ENCODE data around the gene LARP4.
"Not testable (repeated sequence)": the region's sequence is repeated elsewhere in the genome, so short reads cannot be mapped to it uniquely, and the experiment has no call there.

LARP4 gene

DNA sequence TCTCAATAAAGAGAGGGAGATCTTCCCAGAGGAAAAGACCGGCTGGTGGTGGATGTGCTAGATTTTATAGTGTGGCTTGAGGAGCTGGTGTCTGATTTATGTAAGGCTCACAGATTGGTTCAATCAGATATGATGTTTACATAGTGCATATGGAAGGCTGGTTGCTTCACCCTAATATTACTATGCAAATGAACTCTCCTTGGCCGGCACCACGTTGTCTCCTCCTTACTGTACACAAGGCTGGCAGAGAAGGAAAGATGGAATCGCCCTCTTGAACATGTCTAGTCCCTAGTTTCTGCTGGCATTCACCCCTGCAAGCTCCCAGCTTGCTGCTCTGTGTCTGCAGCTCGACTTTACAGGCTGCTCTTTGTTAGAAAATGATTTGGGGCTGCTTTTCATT lies 13.2 kb upstream of the LARP4 start:
- peak overlapping the region; percentile 52 for H2AFZ ChIP-seq (ENCODE audit: low read depth, low read length)
- H3K27me3 ChIP-seq (ENCODE audit: insufficient read depth, low read length), result no peaks in the 10 kb centered on the region
- no peaks in the 10 kb centered on the region for H3K9me3 ChIP-seq (ENCODE audit: low read length)
- no peaks in the 10 kb centered on the region for H3K36me3 ChIP-seq (ENCODE audit: insufficient read depth, low read length)
- no peaks in the 10 kb centered on the region for H3K4me1 ChIP-seq (ENCODE audit: insufficient read depth, low read length)
- no peak overlapping the region for H3K4me3 ChIP-seq (ENCODE audit: low read length)

DNA sequence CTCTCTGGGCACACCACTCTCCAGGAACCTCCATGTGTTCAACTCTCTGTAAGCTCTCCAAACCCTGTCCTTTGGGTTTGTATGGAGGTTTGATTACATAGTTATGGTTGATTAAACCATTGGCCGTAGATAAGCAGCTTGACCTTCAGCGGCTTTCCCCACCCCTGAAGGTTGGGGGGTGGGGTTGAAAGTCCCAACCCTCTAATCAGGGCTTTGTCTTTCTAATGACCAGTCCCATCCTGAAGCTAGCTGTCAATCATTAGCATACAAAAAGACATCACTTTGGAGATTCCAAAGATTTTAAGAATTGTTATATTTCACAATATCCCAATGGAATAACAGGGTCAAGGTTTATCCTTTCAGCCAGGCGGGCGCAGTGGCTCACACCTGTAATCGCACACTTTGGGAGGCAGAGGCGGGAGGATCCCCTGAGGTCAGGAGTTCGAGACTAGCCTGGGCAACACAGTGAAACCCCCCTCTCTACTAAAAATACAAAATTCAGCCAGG lies 12.7 kb upstream of the LARP4 start:
- Histone ChIP-seq H3K9me3 (ENCODE audit: low read length) (no peaks in the 10 kb centered on the region), H2AFZ (ENCODE audit: low read depth, low read length) (peak overlapping the region; percentile 52), H3K4me1 (ENCODE audit: insufficient read depth, low read length) (no peaks in the 10 kb centered on the region), H3K4me3 (ENCODE audit: low read length) (no peak overlapping the region), H3K27me3 (ENCODE audit: insufficient read depth, low read length) (no peaks in the 10 kb centered on the region), H3K36me3 (ENCODE audit: insufficient read depth, low read length) (no peaks in the 10 kb centered on the region)

DNA sequence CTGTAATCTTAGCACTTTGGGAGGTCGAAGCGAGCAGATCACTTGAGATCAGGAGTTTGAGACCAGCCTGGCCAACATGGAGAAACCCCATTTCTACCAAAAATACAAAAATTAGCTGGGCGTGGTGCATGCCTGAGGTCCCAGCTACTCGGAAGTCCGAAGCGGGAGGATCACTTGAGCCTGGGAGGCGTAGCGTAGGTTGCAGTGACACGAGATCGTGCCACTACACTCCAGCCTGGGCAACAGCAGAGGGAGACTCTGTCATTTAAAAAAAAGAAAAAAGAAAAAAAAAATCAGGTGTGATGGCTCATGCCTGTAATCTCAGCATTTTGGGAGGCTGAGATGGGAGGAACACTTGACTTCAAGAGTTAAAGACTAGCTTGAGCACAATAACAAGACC lies 11.9 kb upstream of the LARP4 start:
- H3K9me3 ChIP-seq (ENCODE audit: low read length); H3K36me3 ChIP-seq (ENCODE audit: insufficient read depth, low read length); H3K27me3 ChIP-seq (ENCODE audit: insufficient read depth, low read length); H3K4me1 ChIP-seq (ENCODE audit: insufficient read depth, low read length); H2AFZ ChIP-seq (ENCODE audit: low read depth, low read length); H3K4me3 ChIP-seq (ENCODE audit: low read length): not testable (repeated sequence)

DNA sequence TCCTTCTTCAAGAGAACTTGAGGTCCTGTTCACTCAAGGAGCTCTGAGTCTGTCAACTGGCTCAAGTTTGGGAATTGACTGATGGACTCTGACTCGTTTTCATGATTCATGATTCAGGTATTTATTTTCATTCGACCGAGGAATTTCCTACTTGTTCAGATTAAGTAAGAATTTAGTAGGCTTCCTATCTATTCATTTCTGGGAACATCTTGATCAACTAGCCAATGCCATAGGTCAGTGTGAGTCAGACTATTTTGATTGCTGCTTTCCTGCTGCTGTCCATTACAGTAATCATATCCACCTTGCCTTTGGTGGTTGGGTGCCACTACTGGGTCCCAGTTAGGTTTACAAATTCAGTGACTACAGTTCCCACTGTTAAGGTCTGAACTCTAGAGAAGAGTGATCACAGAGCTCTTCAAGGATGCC lies 10.4 kb upstream of the LARP4 start:
- H3K9me3 ChIP-seq (ENCODE audit: low read length), result no peaks in the 10 kb centered on the region
- H3K36me3 ChIP-seq (ENCODE audit: insufficient read depth, low read length), result no peaks in the 10 kb centered on the region
- no peak overlapping the region for H3K4me3 ChIP-seq (ENCODE audit: low read length)
- H2AFZ ChIP-seq (ENCODE audit: low read depth, low read length), result no peak overlapping the region
- H3K27me3 ChIP-seq (ENCODE audit: insufficient read depth, low read length), result no peaks in the 10 kb centered on the region
- no peaks in the 10 kb centered on the region for H3K4me1 ChIP-seq (ENCODE audit: insufficient read depth, low read length)

DNA sequence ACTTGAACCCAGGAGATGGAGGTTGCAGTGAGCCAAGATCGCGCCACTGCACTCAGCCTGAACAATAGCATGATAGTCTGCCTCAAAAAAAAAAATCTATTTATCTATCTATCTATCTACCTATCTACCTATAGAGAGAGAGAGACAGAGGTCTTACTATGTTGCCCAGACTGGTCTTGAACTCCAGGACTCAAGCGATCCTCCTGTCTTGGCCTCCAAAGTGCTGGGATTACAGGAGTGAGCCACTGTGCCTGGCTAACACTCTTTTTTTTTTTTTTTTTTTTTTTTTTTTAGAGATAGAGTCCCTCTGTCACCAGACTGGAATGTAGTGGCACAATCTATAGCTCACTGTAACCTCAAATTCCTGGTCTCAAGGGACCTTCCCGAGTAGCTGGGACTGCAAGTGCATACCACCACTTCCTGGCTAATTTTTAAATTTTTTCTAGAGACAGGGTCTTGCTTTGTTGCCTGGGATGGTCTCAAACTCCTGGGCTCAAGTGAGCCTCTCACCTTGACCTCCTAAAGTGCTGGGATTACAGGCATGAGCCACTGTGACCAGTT lies 6.1 kb upstream of the LARP4 start:
- no peak overlapping the region for H2AFZ ChIP-seq (ENCODE audit: low read depth, low read length)
- no peaks in the 10 kb centered on the region for H3K9me3 ChIP-seq (ENCODE audit: low read length)
- H3K36me3 ChIP-seq (ENCODE audit: insufficient read depth, low read length), result no peaks in the 10 kb centered on the region

DNA sequence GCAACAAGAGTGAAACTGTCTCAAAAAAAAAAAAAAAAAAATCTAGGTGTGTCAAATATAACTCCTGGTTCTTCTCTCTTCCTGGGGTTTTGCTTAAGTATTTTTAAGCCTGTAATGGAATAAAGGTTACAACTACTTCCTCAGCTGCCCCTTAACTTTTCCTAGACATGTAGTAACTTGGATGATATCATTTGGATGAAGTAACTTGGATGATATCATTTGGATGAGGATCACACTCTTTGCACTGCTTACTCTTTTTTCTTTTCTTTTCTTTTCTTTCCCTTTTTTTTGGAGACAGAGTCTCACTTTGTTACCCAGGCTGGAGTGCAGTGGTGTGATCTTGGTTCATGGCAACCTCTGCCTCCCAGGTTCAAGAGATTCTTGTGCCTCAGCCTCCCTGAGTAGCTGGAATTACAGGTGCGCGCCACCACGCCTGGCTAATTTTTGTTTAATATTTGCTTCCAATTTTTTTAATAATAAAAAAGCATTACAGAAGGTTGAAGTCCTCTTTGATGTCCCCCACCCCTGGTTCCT lies 3.5 kb upstream of the LARP4 start:
- H3K4me1 ChIP-seq (ENCODE audit: insufficient read depth, low read length), result peaks cover 3% of the 10 kb centered on the region
- no peaks in the 10 kb centered on the region for H3K36me3 ChIP-seq (ENCODE audit: insufficient read depth, low read length)
- H3K27me3 ChIP-seq (ENCODE audit: insufficient read depth, low read length), result no peaks in the 10 kb centered on the region
- H3K4me3 ChIP-seq (ENCODE audit: low read length), result no peak overlapping the region
- H2AFZ ChIP-seq (ENCODE audit: low read depth, low read length), result no peak overlapping the region
- no peaks in the 10 kb centered on the region for H3K9me3 ChIP-seq (ENCODE audit: low read length)

More for the DNA sequence above, 6.1 kb upstream of the LARP4 start:
- H3K4me3 ChIP-seq (ENCODE audit: low read length), result no peak overlapping the region
- no peaks in the 10 kb centered on the region for H3K27me3 ChIP-seq (ENCODE audit: insufficient read depth, low read length)
- no peaks in the 10 kb centered on the region for H3K4me1 ChIP-seq (ENCODE audit: insufficient read depth, low read length)

DNA sequence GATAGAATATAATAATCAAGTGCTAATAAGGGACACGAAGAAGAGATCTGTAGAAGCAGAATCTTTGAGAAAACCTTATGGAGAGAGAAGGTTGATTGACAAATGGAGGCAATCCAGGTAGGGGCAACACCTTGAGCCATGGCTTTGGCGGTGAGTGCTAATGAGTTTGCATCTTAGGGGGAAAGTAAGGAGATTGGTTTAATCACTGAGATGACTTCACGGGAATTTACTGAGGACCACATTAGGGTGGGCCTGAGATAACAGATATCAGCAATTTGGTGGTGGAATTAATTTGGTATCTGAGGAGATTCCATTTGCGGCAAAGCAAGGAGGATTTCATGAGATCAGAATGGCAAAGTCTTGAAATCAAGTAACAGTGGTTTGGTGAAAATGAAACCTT lies 1.8 kb upstream of the LARP4 start:
- H3K9me3 ChIP-seq (ENCODE audit: low read length), result no peaks in the 10 kb centered on the region
- peaks cover 15% of the 10 kb centered on the region for H3K4me1 ChIP-seq (ENCODE audit: insufficient read depth, low read length)
- H3K27me3 ChIP-seq (ENCODE audit: insufficient read depth, low read length), result no peaks in the 10 kb centered on the region
- no peak overlapping the region for H2AFZ ChIP-seq (ENCODE audit: low read depth, low read length)
- H3K4me3 ChIP-seq (ENCODE audit: low read length), result no peak overlapping the region
- no peaks in the 10 kb centered on the region for H3K36me3 ChIP-seq (ENCODE audit: insufficient read depth, low read length)

DNA sequence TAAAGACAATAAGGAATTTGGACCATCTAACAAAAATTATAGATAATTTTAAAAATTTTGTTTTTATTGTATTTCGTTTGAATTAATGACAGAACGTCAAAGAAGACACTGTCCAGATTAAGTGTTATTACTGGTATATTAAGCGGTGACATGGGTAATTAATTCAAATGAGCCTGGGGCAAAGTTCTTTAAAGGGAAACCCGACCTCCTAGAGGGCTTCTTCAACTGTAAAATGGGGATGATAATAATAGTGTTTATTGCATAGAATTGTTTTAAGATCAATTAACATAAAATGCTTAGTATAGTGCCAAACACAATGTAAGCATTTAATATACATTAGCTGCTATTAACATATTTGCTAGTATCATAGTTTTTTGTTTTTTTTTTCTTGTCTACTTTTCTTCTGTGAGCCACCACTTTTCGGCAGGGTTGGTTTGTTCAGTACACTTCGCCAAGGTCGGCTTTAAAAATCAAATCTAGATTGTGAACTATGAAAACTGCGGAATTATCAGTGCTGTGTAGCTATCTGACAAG lies 514 bp upstream of the LARP4 start:
- Histone ChIP-seq H3K4me1 (ENCODE audit: insufficient read depth, low read length) (peaks cover 15% of the 10 kb centered on the region), H3K9me3 (ENCODE audit: low read length) (no peaks in the 10 kb centered on the region), H3K4me3 (ENCODE audit: low read length) (peak overlapping the region; percentile 89), H2AFZ (ENCODE audit: low read depth, low read length) (peak overlapping the region; percentile 98), H3K36me3 (ENCODE audit: insufficient read depth, low read length) (no peaks in the 10 kb centered on the region), H3K27me3 (ENCODE audit: insufficient read depth, low read length) (no peaks in the 10 kb centered on the region)

DNA sequence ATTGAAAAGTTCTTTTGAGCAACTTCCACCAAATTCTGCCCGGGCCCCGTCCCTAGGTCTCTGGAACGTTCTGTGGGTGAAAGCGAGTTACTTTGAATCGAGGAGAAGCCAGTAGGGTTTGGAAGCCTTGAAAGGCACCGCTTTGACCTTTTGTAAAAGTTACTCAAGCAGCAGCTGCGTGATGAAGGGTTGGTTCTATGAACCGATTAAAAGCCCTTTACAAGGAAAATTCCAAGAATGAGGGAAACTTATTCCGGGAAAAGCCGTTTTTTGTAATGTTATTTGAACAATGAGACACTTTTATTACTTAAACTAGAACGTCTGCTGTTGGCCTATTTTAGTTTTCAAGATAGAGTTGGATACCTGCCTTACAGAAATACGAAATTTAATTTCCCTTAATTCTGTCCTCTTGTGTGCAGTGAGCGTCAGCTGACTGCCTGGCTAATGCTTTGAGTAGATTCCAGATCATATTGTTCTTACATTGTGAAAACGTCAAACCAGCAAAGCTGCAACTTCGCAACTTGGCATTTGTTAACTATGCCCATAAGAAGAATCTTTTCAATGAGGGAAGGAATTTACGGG lies 906 bp downstream of the LARP4 start:
- Histone ChIP-seq H3K4me3 (ENCODE audit: low read length) (peak overlapping the region; percentile 89), H3K27me3 (ENCODE audit: insufficient read depth, low read length) (no peaks in the 10 kb centered on the region), H3K9me3 (ENCODE audit: low read length) (no peaks in the 10 kb centered on the region), H3K36me3 (ENCODE audit: insufficient read depth, low read length) (no peaks in the 10 kb centered on the region), H3K4me1 (ENCODE audit: insufficient read depth, low read length) (peaks cover 15% of the 10 kb centered on the region), H2AFZ (ENCODE audit: low read depth, low read length) (peak overlapping the region; percentile 98)

DNA sequence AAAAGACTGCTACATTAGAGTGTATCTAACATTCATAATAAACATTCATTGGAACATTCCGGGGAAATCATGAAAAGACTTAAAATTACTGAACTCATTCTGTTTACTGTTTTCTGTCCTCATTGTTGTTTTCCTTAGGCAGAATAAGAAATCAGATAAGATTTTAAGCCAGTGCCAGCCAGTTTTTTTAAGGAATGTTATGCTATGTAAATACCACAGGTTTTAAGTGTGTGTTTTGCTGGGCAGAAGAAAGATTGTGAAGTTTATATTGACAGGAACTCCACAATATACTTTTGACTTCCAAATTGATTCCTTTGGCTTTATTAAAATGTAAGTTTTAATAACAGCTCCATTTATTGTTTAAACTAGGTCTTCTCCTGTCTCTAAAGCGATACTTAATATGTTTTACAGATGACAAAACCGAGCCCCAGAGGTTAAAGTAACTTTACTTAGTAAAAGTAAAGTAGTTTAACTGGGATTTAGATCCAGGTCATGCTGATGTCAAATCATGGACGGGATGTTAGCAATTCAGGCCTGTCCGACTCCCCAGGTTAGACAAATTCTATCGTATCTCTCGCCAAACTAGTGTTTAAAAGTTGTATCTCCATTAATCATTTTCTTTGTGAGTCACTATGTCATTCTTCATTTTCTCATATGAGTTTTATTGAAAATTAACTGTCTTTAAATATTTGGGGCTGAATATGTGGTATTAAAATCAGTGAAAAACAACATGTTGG lies 1.7 kb downstream of the LARP4 start:
- Histone ChIP-seq H2AFZ (ENCODE audit: low read depth, low read length) (no peak overlapping the region), H3K4me1 (ENCODE audit: insufficient read depth, low read length) (peaks cover 15% of the 10 kb centered on the region), H3K27me3 (ENCODE audit: insufficient read depth, low read length) (no peaks in the 10 kb centered on the region), H3K36me3 (ENCODE audit: insufficient read depth, low read length) (no peaks in the 10 kb centered on the region), H3K4me3 (ENCODE audit: low read length) (peak overlapping the region; percentile 89), H3K9me3 (ENCODE audit: low read length) (no peaks in the 10 kb centered on the region)

DNA sequence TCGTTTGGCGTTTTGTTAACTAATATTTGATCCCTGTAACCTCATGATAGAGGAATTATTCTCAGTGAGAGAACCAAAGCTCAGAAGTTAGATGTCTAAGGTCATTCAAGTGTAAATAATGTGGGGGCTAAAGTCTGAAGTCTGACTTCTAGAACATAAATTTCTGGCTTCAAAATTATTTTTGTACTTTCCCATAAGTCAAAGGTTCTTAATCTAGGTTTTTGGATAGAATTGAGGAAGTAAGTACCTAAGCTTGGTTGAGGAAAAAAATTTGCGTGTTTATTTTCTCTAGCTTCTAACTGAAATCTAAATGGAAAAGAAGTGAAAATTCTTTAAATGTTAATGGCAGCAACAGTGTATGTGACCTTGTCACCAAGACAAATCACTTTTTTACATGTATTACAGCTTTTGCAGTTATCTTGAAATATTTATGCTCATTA lies 2.3 kb downstream of the LARP4 start:
- H3K9me3 ChIP-seq (ENCODE audit: low read length), result no peaks in the 10 kb centered on the region
- H3K36me3 ChIP-seq (ENCODE audit: insufficient read depth, low read length), result no peaks in the 10 kb centered on the region
- peak overlapping the region; percentile 89 for H3K4me3 ChIP-seq (ENCODE audit: low read length)
- peaks cover 15% of the 10 kb centered on the region for H3K4me1 ChIP-seq (ENCODE audit: insufficient read depth, low read length)
- no peaks in the 10 kb centered on the region for H3K27me3 ChIP-seq (ENCODE audit: insufficient read depth, low read length)
- no peak overlapping the region for H2AFZ ChIP-seq (ENCODE audit: low read depth, low read length)

DNA sequence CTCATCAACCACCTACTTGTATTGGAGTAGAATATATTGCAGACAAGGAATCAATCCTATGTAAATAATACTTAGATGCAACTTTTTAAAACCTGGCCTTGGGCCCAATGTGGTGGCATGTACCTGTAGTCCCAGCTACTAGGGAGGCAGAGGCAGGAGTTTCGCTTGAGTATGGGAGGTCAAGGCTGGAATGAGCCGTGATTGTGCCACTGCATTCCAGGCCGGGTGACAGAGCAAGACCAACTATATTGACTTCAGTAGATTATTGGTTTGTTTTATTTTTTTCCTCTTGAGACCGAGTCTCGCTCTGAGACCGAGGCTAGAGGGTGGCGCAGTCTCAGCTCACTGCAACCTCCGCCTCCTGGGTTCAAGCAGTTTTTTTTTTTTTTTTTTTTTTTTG lies 3.6 kb downstream of the LARP4 start:
- Histone ChIP-seq H3K27me3 (ENCODE audit: insufficient read depth, low read length) (no peaks in the 10 kb centered on the region), H2AFZ (ENCODE audit: low read depth, low read length) (no peak overlapping the region), H3K9me3 (ENCODE audit: low read length) (no peaks in the 10 kb centered on the region), H3K36me3 (ENCODE audit: insufficient read depth, low read length) (no peaks in the 10 kb centered on the region), H3K4me1 (ENCODE audit: insufficient read depth, low read length) (peaks cover 15% of the 10 kb centered on the region), H3K4me3 (ENCODE audit: low read length) (no peak overlapping the region)

DNA sequence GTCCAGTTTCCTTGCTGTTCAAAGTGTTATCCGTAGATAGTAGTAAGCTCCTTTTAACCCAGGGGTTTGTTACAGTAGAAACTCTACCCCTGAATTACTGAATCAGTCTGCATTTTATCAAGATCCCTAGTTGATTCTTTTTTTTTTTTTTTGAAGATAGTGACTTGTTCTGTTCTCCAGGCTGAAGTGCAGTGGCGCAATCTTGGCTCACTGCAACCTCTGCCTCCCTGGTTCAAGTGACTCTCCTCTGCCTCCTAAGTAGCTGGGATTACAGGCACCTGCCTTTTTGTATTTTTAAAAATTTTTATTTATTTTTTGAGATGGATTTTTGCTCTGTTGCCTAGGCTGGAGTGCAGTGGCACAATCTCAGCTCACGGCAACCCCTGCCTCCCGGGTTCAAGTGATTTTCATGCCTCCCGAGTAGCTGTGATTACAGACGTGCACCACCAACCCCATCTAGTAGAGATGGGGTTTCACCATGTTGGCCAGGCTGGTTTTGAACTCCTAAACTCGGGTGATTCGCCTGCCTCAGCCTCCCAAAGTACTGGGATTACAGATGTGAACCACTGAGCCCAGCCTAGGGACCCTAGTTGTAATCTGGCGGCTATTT lies 10.5 kb downstream of the LARP4 start:
- Histone ChIP-seq H3K4me3 (ENCODE audit: low read length) (no peak overlapping the region), H3K36me3 (ENCODE audit: insufficient read depth, low read length) (peaks cover 4% of the 10 kb centered on the region)

More for the DNA sequence above, 10.5 kb downstream of the LARP4 start:
- Histone ChIP-seq H3K27me3 (ENCODE audit: insufficient read depth, low read length) (no peaks in the 10 kb centered on the region), H3K4me1 (ENCODE audit: insufficient read depth, low read length) (no peaks in the 10 kb centered on the region), H2AFZ (ENCODE audit: low read depth, low read length) (no peak overlapping the region), H3K9me3 (ENCODE audit: low read length) (no peaks in the 10 kb centered on the region)
